ENCODE results near the gene DNAAF6. TPM values are rescaled to one million over a fixed set of nuclear protein-coding genes. Genes with fewer than 3 reads are reported as not detected.

The DNAAF6 gene
- total RNA-seq, 1 donor from 2014 or later: not detected

DNA sequence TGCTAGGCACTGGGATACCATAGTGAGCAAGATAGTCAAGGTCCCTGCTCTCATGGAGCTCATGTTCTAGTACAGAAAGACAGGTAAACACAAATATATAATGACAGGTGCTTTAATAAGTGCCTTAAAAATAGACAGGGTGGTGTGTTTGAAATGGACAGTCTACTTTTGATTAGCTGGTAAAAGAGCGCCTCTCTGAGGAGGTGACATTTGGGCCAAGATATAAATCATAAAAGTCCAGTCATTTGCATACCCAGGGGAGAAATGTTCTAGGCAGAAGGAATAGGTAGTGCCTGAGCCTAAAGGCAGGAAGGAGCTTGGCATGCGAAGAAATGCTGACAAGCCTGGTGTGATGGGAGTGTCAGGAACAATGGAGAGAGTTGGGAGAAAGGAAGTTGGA is 83.6 kb downstream of the DNAAF6 start:
- TF ChIP-seq POLR2AphosphoS5 (IDR thresholded peaks at IDR 0.05; ENCODE audit: insufficient read depth in 1 of 2, low read depth in 1 of 2) (no peak), POLR2A (IDR thresholded peaks at IDR 0.05) (no peak)
- TF ChIP-seq, protein P1, sequence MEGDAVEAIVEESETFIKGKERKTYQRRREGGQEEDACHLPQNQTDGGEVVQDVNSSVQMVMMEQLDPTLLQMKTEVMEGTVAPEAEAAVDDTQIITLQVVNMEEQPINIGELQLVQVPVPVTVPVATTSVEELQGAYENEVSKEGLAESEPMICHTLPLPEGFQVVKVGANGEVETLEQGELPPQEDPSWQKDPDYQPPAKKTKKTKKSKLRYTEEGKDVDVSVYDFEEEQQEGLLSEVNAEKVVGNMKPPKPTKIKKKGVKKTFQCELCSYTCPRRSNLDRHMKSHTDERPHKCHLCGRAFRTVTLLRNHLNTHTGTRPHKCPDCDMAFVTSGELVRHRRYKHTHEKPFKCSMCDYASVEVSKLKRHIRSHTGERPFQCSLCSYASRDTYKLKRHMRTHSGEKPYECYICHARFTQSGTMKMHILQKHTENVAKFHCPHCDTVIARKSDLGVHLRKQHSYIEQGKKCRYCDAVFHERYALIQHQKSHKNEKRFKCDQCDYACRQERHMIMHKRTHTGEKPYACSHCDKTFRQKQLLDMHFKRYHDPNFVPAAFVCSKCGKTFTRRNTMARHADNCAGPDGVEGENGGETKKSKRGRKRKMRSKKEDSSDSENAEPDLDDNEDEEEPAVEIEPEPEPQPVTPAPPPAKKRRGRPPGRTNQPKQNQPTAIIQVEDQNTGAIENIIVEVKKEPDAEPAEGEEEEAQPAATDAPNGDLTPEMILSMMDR (IDR thresholded peaks at IDR 0.05): no peak
- Histone ChIP-seq H3K9me3 (no peaks in the 10 kb centered on the region), H3K27me3 (no peaks in the 10 kb centered on the region), H3K4me3 (no peak overlapping the region), H3K27ac (no peak overlapping the region), H3K4me1 (no peaks in the 10 kb centered on the region), H3K36me3 (no peaks in the 10 kb centered on the region)
- no peak for DNase-seq (ENCODE audit: extremely low spot score in 2 of 2)
- intact Hi-C loops (cut with DNase I): no loop called here

GRCh38 chrX:107293056-107293455 is 86.6 kb downstream of the DNAAF6 start:
- Histone ChIP-seq H3K36me3 (no peaks in the 10 kb centered on the region), H3K9me3 (no peaks in the 10 kb centered on the region), H3K4me3 (no peak overlapping the region), H3K27ac (no peak overlapping the region), H3K4me1 (no peaks in the 10 kb centered on the region), H3K27me3 (no peaks in the 10 kb centered on the region)
- intact Hi-C loops (cut with DNase I): no loop called here
- no peak for TF ChIP-seq POLR2A (IDR thresholded peaks at IDR 0.05)
- TF ChIP-seq POLR2AphosphoS5 (IDR thresholded peaks at IDR 0.05; ENCODE audit: insufficient read depth in 1 of 2, low read depth in 1 of 2): no peak
- TF ChIP-seq, protein P1 (IDR thresholded peaks at IDR 0.05): no peak
- no peak for DNase-seq (ENCODE audit: extremely low spot score in 2 of 2)

Small RNA genes within 50 kb of the gene (small RNA-seq; reads per million reads assigned to genes)
- not detected for gene RF00019

Other genes starting within 250 kb of the DNAAF6 start
- 17.9 TPM for gene MORC4, start 206.4 kb upstream of the DNAAF6 start, total RNA-seq
- 11.5 TPM for gene RBM41, start 87.8 kb upstream of the DNAAF6 start, total RNA-seq
- 10.6 TPM for gene NUP62CL, start 178 bp upstream of the DNAAF6 start, total RNA-seq
- 0.74 TPM for gene FRMPD3, start 243.0 kb downstream of the DNAAF6 start, total RNA-seq

All from vagina (tissue), 2 donors.